ENCODE measurements around the gene TMEM256.

- no peak; the same call in 1 of the 2 replicates for TF ChIP-seq POLR2AphosphoS5 (IDR thresholded peaks at IDR 0.05; ENCODE audit: low read depth, low read length)
- no peak for TF ChIP-seq REST (IDR thresholded peaks at IDR 0.05; ENCODE audit: insufficient read depth in 1 of 2, low read depth in 2 of 2, low read length in 2 of 2)
- no peak for TF ChIP-seq SIN3A (IDR thresholded peaks at IDR 0.05; ENCODE audit: borderline replicate concordance, insufficient read depth, low read length)
Measured at GRCh38 chr17:7403043-7403726, 712 bp downstream of the TMEM256 start.
